HFF-Myc (cell line): ENCODE measurements around the gene NUP85.
A peak's percentile ranks its signal among the peaks of the same experiment; 100 is the strongest.

Experiments used
- DNase-seq: peaks from one replicate; pipeline ENCODE4 v3.0.0-alpha.2; 2011; ENCODE audit warnings: low read depth; ENCODE audit errors: extremely low read depth
- H3K4me3 ChIP-seq: replicated peaks from 2 replicates; pipeline ENCODE4 v1.5.1; 2011; ENCODE audit warnings: low read depth, mild to moderate bottlenecking, control low read depth, low read length
- CTCF ChIP-seq: IDR thresholded peaks from 2 replicates; pipeline ENCODE4 v1.5.1; 2012; ENCODE audit warnings: mild to moderate bottlenecking, low read depth, low read length, control low read depth; ENCODE audit errors: missing control alignments

The NUP85 gene

GRCh38 chr17:75182569-75183436 lies 22.7 kb upstream of the NUP85 start, which contains the start of gene SUMO2:
Gene SUMO2, minus strand, starts transcription at chr17:75182959. Its CDS starts 125 bp downstream, at chr17:75182834.
- no peak for TF ChIP-seq CTCF
- peak; percentile 71 for DNase-seq
- H3K4me3 ChIP-seq: peak within 1 kb of the TSS; percentile 94

DNA sequence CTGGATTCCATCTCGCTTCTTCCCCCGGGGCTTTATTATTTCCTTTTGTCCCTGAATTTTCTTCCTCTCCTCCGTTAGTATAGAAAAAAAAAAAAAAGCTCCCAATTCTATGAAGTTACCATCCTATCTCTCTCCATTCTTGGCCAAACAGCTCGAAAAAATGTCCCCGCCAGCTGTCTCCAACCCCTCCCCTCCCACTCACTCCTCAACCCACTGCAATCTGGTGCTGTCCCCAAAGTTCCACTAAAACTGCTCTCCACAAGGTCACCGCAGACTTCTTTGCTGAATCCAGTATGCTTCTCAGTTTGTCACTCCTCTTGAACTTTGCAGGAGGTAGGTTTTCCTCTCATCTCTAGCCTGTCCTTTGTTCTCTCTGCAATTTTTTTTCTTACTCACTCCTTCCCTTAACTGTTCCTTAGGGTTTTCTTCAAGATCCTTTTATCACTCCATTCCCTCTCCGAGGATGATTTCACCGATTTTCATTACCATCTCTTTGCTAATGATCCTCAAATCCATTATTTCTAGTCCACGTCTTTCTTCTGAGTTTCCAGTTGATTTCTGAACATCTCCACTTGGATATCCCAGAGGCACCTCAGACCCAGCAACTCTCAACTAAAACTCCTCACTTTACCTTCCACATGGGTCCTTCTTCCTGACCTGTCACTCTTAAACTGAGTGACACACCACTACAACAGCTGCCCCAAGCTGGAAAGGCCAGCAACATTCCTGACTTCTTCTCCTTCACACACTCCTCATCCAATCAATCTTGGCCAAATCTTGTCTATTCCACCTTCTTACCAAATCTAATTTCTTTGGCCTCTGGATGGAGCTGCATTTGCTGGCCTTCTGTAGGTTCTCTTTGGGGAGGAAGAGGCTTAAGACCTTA lies 21.2 kb upstream of the NUP85 start:
- no peak overlapping the region for H3K4me3 ChIP-seq
- no peak for DNase-seq
- TF ChIP-seq CTCF: no peak

- no peak for TF ChIP-seq CTCF
- no peak for DNase-seq
- no peak overlapping the region for H3K4me3 ChIP-seq
Measured at GRCh38 chr17:75188614-75189013, 16.9 kb upstream of the NUP85 start.

DNA sequence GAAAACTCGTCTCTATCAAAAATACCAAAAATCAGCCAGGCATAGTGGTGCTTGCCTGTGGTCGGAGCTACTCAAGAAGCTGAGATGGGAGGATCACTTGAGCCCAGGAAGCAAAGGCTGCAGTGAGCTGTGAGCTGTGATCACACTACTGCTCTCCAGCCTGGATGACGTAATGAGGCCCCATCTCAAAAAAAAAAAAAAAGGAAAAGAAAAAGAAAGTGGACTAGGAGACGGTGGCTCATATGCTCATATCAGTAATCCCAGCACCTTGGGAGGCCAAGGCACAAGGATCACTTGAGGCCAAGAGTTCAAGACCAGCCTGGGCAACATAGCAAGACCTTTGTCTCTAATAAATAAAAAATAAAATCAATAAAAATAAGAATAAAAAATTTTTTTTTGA lies 13.9 kb upstream of the NUP85 start:
- no peak overlapping the region for H3K4me3 ChIP-seq
- TF ChIP-seq CTCF: no peak
- DNase-seq: no peak

DNA sequence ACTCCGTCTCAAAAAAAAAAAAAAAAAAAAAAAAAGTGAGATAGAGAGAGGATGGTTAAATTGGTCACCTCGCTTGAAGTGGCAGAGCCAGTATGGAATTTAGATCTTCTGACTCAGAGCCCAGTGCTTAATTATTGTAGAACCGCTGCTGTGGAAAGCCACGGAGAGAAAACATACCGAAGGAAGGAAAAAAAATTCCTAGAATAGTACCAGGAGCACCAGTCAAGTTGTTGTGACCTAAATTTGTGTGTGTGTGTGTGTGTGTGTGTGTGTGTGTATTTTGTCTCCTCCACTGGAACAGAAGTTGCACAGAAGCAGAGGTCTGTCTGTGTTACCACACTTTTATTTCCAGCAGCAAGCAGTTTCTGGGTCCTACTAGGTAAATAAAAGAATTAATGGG lies 10.6 kb upstream of the NUP85 start:
- DNase-seq: no peak
- no peak for TF ChIP-seq CTCF
- H3K4me3 ChIP-seq: no peak overlapping the region

DNA sequence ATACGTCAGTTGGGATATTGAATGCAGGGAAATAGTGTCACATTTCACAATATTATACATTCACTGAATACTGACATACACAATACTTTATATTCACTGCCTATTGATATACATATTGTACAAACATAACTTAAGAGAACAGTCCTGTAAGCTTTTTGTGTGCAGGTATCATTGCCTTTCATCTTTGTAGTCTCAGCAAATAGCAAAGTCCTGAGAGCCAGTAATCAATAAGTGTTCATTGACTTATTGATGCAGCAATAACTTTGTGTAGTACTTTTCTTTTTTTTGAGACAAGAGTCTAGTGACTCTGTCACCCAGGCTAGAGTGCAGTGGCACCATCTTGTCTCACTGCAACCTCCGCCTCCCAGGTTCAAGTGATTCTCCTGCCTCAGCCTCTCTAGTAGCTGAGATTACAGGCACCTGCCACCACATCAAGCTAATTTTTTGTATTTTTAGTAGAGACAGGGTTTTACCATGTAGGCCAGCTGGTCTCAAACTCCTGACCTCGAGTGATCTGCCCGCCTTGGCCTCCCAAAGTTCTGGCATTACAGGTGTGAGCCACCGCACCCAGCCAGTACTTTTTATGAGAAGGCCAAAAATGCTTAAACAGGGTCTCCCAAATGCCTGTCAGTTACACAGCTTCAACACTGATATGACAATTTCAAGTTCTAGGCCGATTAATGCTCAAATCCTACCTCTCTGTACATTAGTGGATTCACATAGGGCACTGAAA lies 5.4 kb upstream of the NUP85 start:
- H3K4me3 ChIP-seq: no peak overlapping the region
- no peak for DNase-seq
- TF ChIP-seq CTCF: no peak
